Smooth muscle cell (in vitro differentiated cells): ENCODE data around the gene ANXA3. TPM values are rescaled to one million over a fixed set of nuclear protein-coding genes. Genes with fewer than 3 reads are reported as not detected.

Experiments
- DNase-seq: peaks from one replicate; lab custom pipeline; 2025; ENCODE audit not compliant: unreplicated experiment; lab: John Stamatoyannopoulos, UW
- H2AFZ ChIP-seq: fragments of 200-600 bp; sonication (generic); 2 replicates; pipeline ENCODE4 v1.6.0; 2016; ENCODE audit warnings: antibody characterized with exemption, low read depth, mild to moderate bottlenecking
- H3F3A ChIP-seq: fragments of 200-600 bp; sonication (generic); 2 replicates; pipeline ENCODE4 v1.6.0; 2017; ENCODE audit warnings: antibody characterized with exemption, low read depth
- H3K27ac ChIP-seq: fragments of 200-600 bp; sonication (generic); 2 replicates; pipeline ENCODE4 v1.5.1; 2016; ENCODE audit warnings: low read depth, mild to moderate bottlenecking
- H3K27me3 ChIP-seq: fragments of 200-600 bp; sonication (generic); 2 replicates; pipeline ENCODE4 v1.6.1; 2016; ENCODE audit warnings: low read depth, mild to moderate bottlenecking
- H3K36me3 ChIP-seq: fragments of 200-600 bp; sonication (generic); 2 replicates; pipeline ENCODE4 v1.5.1; 2016; ENCODE audit warnings: low read depth
- H3K4me1 ChIP-seq: fragments of 200-600 bp; sonication (generic); 2 replicates; pipeline ENCODE4 v1.5.1; 2016; ENCODE audit warnings: low read depth
- H3K4me2 ChIP-seq: fragments of 200-600 bp; sonication (generic); 2 replicates; pipeline ENCODE4 v1.6.0; 2016; ENCODE audit warnings: mild to moderate bottlenecking
- H3K4me3 ChIP-seq: fragments of 200-600 bp; sonication (generic); 2 replicates; pipeline ENCODE4 v1.5.1; 2016; ENCODE audit warnings: mild to moderate bottlenecking
- H3K79me2 ChIP-seq: fragments of 200-600 bp; sonication (generic); 2 replicates; pipeline ENCODE4 v1.6.0; 2016; ENCODE audit warnings: low read depth, mild to moderate bottlenecking
- H3K9ac ChIP-seq: fragments of 200-600 bp; sonication (generic); 2 replicates; pipeline ENCODE4 v1.6.0; 2016; ENCODE audit warnings: low read depth
- H3K9me3 ChIP-seq: fragments of 200-600 bp; sonication (generic); replicated peaks from 2 replicates; pipeline ENCODE4 v1.5.1; 2016; ENCODE audit warnings: low read depth
- H4K20me1 ChIP-seq: fragments of 200-600 bp; sonication (generic); 2 replicates; pipeline ENCODE4 v1.6.0; 2016; ENCODE audit warnings: low read depth
- WGBS: methylation state at CpG from one replicate; pipeline ENCODE4 v1.1.7; 2016; ENCODE audit warnings: low lambda C conversion rate; 5-methylcytosine and 5-hydroxymethylcytosine counted together
- polyA plus RNA-seq: library from polyadenylated mRNA; unstranded; fragments of >200 nt; fragmentation: Nextera tagmentation; extraction: Ambion mirVana; gene quantifications from 2 replicates; pipeline ENCODE4 v1.2.1, GENCODE V29; 2016
- total RNA-seq: library from RNA; depleted of rRNA; stranded (reverse); fragments of >200 nt; gene quantifications from 2 replicates; pipeline ENCODE4 v1.2.3, GENCODE V29; 2014
- TF ChIP-seq, protein P1 (sequence below): fragments of 200-600 bp; sonication (generic); IDR thresholded peaks from 2 replicates; pipeline ENCODE4 v1.5.1; 2017; ENCODE audit warnings: borderline replicate concordance, mild to moderate bottlenecking, antibody characterized with exemption; ENCODE audit not compliant: insufficient read depth, poor library complexity, severe bottlenecking

ANXA3 gene
- total and polyA plus RNA-seq, 2 experiments from 2014 or later = 16.7 to 44.5 TPM

GRCh38 chr4:78562687-78563086, 11.1 kb downstream of the ANXA3 start:
- 11% methylated on average over 4 of the region's 4 CpGs for WGBS
- peak overlapping the region; percentile 34 for H3K4me2 ChIP-seq
- no peaks in the 10 kb centered on the region for H3K27me3 ChIP-seq
- peaks cover 12% of the 10 kb centered on the region for H3F3A ChIP-seq
- no peaks in the 10 kb centered on the region for H3K79me2 ChIP-seq
- H3K4me3 ChIP-seq = no peak overlapping the region
- peaks cover 33% of the 10 kb centered on the region for H3K4me1 ChIP-seq
- no peak overlapping the region for H3K9ac ChIP-seq
- TF ChIP-seq, protein P1, sequence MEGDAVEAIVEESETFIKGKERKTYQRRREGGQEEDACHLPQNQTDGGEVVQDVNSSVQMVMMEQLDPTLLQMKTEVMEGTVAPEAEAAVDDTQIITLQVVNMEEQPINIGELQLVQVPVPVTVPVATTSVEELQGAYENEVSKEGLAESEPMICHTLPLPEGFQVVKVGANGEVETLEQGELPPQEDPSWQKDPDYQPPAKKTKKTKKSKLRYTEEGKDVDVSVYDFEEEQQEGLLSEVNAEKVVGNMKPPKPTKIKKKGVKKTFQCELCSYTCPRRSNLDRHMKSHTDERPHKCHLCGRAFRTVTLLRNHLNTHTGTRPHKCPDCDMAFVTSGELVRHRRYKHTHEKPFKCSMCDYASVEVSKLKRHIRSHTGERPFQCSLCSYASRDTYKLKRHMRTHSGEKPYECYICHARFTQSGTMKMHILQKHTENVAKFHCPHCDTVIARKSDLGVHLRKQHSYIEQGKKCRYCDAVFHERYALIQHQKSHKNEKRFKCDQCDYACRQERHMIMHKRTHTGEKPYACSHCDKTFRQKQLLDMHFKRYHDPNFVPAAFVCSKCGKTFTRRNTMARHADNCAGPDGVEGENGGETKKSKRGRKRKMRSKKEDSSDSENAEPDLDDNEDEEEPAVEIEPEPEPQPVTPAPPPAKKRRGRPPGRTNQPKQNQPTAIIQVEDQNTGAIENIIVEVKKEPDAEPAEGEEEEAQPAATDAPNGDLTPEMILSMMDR = no peak
- no peaks in the 10 kb centered on the region for H4K20me1 ChIP-seq
- H3K27ac ChIP-seq = peak overlapping the region; percentile 18
- no peaks in the 10 kb centered on the region for H3K36me3 ChIP-seq
- no peak for DNase-seq
- no peak overlapping the region for H2AFZ ChIP-seq
- no peaks in the 10 kb centered on the region for H3K9me3 ChIP-seq

DNA sequence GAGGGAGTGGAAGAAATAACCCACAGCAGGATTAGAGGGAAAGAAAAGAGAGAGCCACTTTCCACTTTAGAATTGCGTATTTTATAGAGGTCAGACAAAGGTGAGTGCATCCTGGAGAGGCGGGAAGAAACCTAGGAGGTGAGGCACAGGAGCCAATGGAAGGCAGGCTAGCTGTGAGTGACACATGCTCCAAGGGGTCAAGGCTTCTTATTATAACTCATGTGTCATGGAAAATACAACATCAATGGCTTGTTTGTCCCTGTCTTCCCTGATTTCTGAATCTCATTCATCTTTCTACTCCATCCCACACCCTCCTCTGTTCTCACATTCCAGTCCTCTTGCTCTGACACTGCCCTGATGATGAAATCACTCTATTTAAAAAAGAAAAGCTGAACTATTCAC, 14.4 kb downstream of the ANXA3 start:
- no peaks in the 10 kb centered on the region for H3K36me3 ChIP-seq
- H3K4me2 ChIP-seq = peak overlapping the region; percentile 64
- peaks cover 13% of the 10 kb centered on the region for H3F3A ChIP-seq
- TF ChIP-seq, protein P1 = no peak
- H3K4me1 ChIP-seq = peaks cover 27% of the 10 kb centered on the region
- H3K9ac ChIP-seq = peak overlapping the region; percentile 3
- no peak for DNase-seq
- no peak overlapping the region for H2AFZ ChIP-seq
- peak overlapping the region; percentile 64 for H3K27ac ChIP-seq
- H3K79me2 ChIP-seq = no peaks in the 10 kb centered on the region
- WGBS = 58% methylated on average over 2 of the region's 2 CpGs
- H4K20me1 ChIP-seq = no peaks in the 10 kb centered on the region
- H3K27me3 ChIP-seq = no peaks in the 10 kb centered on the region
- H3K4me3 ChIP-seq = no peak overlapping the region
- H3K9me3 ChIP-seq = no peaks in the 10 kb centered on the region

DNA sequence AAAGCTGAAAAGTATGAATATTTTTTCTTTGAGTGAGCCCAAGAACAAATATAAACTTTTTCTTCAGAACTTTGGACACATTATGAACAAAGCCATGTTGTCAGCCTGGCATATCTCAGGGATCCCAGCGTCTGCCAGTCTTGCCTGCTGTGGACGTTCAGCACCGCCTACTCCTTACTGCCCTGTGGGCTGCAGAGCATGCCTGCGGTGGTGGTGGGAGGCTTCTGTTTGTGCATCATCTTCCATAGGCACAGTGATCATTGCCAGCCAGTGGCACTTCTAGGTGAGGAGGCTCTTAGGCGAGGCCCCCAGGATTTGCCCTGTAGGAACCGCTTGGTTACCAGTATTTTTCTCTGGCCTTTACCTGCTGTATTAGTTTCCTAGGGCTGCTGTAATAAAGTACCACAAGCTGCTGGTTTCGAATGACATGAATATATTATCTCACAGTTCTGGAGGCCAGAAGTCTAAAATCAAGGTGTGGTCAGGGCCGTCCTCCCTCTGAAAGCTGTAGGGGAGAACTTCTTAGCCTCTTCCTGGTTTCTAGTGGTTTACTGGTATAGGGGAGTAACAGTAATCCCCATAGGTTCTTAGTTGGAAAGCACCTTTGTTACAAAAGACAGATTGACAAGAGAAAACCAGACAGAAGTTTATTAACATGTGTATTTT, 15.4 kb downstream of the ANXA3 start:
- H3F3A ChIP-seq = peaks cover 13% of the 10 kb centered on the region
- no peak overlapping the region for H2AFZ ChIP-seq
- peaks cover 17% of the 10 kb centered on the region for H3K4me1 ChIP-seq
- DNase-seq = no peak
- no peak overlapping the region for H3K4me3 ChIP-seq
- no peaks in the 10 kb centered on the region for H3K36me3 ChIP-seq
- H3K27me3 ChIP-seq = no peaks in the 10 kb centered on the region
- 54% methylated on average over 8 of the region's 8 CpGs for WGBS
- no peaks in the 10 kb centered on the region for H4K20me1 ChIP-seq
- peak overlapping the region; percentile 64 for H3K4me2 ChIP-seq
- H3K79me2 ChIP-seq = no peaks in the 10 kb centered on the region
- no peaks in the 10 kb centered on the region for H3K9me3 ChIP-seq
- peak overlapping the region; percentile 64 for H3K27ac ChIP-seq
- TF ChIP-seq, protein P1 = no peak
- peak overlapping the region; percentile 32 for H3K9ac ChIP-seq
